SK-N-MC (cell line): ENCODE data around the gene MCRIP2.

Experiments
- DNase-seq: peaks from one replicate; pipeline ENCODE4 v3.0.0-alpha.2; 2011; ENCODE audit warnings: low read depth, low spot score
- H3K27ac ChIP-seq: fragments of 200-600 bp; sonication (generic); 2 replicates; pipeline ENCODE4 v1.5.1; 2016; ENCODE audit warnings: mixed run types
- H3K36me3 ChIP-seq: fragments of 200-600 bp; sonication (generic); 2 replicates; pipeline ENCODE4 v1.6.1; 2017; ENCODE audit warnings: antibody characterized with exemption, low read length, mixed read lengths; ENCODE audit not compliant: insufficient read depth
- H3K4me3 ChIP-seq: fragments of 200-600 bp; sonication (generic); 2 replicates; pipeline ENCODE4 v1.5.1; 2016
- H3K9ac ChIP-seq: fragments of 200-600 bp; sonication (generic); 2 replicates; pipeline ENCODE4 v1.8.0; 2017; ENCODE audit warnings: mixed run types, mixed read lengths; ENCODE audit not compliant: insufficient read length
- H3K9me3 ChIP-seq: fragments of 200-600 bp; sonication (generic); 2 replicates; pipeline ENCODE4 v1.6.1; 2017; ENCODE audit warnings: low read depth, mild to moderate bottlenecking, antibody characterized with exemption, low read length, moderate library complexity, mixed read lengths
- EZH2 ChIP-seq: fragments of 200-600 bp; sonication (generic); IDR thresholded peaks from one replicate; pipeline ENCODE4 v1.6.1; 2017; ENCODE audit warnings: antibody characterized with exemption
- FOXP2 ChIP-seq: optimal IDR thresholded peaks from 2 replicates; pipeline ENCODE3; 2011; ENCODE audit warnings: mild to moderate bottlenecking, moderate library complexity; ENCODE audit not compliant: insufficient read depth; ENCODE audit errors: extremely low read length, control extremely low read depth
- POLR2AphosphoS5 ChIP-seq: IDR thresholded peaks from 2 replicates; pipeline ENCODE4 v1.6.1; 2012; ENCODE audit warnings: mild to moderate bottlenecking, low read depth, low read length, borderline replicate concordance

The MCRIP2 gene

GRCh38 chr16:648071-648780 is 6.6 kb downstream of the MCRIP2 start:
- H3K9ac ChIP-seq, result peak overlapping the region; percentile 96
- TF ChIP-seq EZH2 (no peak), FOXP2 (no peak), POLR2AphosphoS5 (no peak; the same call in 1 of the 2 replicates)
- H3K27ac ChIP-seq, result peak overlapping the region; percentile 86
- peak overlapping the region; percentile 91 for H3K4me3 ChIP-seq
- DNase-seq, result no peak
- H3K9me3 ChIP-seq, result no peaks in the 10 kb centered on the region
- H3K36me3 ChIP-seq, result no peaks in the 10 kb centered on the region

GRCh38 chr16:648781-649589 is 7.4 kb downstream of the MCRIP2 start, which contains the start of gene WDR90:
WDR90 (plus strand) TSS chr16:649365; CDS start chr16:649417, 52 bp downstream.
- TF ChIP-seq EZH2 (no peak), FOXP2 (no peak), POLR2AphosphoS5 (peak; percentile 78; the same call in 1 of the 2 replicates)
- Histone ChIP-seq H3K9me3 (no peaks in the 10 kb centered on the region), H3K9ac (peak within 1 kb of the TSS; percentile 96), H3K27ac (peak within 1 kb of the TSS; percentile 86), H3K36me3 (no peaks in the 10 kb centered on the region), H3K4me3 (peak within 1 kb of the TSS; percentile 91)
- DNase-seq, result peak; percentile 28

GRCh38 chr16:649631-650030 is 8.0 kb downstream of the MCRIP2 start:
- H3K27ac ChIP-seq, result no peak overlapping the region
- H3K9ac ChIP-seq, result peak overlapping the region; percentile 96
- H3K4me3 ChIP-seq, result peak overlapping the region; percentile 91
- H3K9me3 ChIP-seq, result no peaks in the 10 kb centered on the region
- no peak for DNase-seq
- no peaks in the 10 kb centered on the region for H3K36me3 ChIP-seq
- TF ChIP-seq EZH2 (no peak), POLR2AphosphoS5 (no peak), FOXP2 (no peak)

GRCh38 chr16:651844-652243 is 10.2 kb downstream of the MCRIP2 start:
- Histone ChIP-seq H3K27ac (no peak overlapping the region), H3K9ac (no peak overlapping the region), H3K36me3 (no peaks in the 10 kb centered on the region; the same call in 1 of the 2 replicates), H3K9me3 (no peaks in the 10 kb centered on the region), H3K4me3 (no peak overlapping the region)
- no peak for TF ChIP-seq EZH2
- TF ChIP-seq POLR2AphosphoS5, result no peak
- TF ChIP-seq FOXP2, result no peak
- DNase-seq, result no peak

GRCh38 chr16:652454-653305 is 11.1 kb downstream of the MCRIP2 start:
- H3K27ac ChIP-seq, result no peak overlapping the region
- DNase-seq, result no peak
- TF ChIP-seq POLR2AphosphoS5, result no peak
- TF ChIP-seq EZH2, result no peak
- no peak for TF ChIP-seq FOXP2
- H3K9ac ChIP-seq, result no peak overlapping the region
- H3K36me3 ChIP-seq, result no peaks in the 10 kb centered on the region; the same call in 1 of the 2 replicates
- no peaks in the 10 kb centered on the region for H3K9me3 ChIP-seq
- no peak overlapping the region for H3K4me3 ChIP-seq

GRCh38 chr16:654034-654433 is 12.4 kb downstream of the MCRIP2 start:
- TF ChIP-seq POLR2AphosphoS5 (no peak), EZH2 (no peak), FOXP2 (no peak)
- no peak overlapping the region for H3K27ac ChIP-seq
- DNase-seq, result no peak
- H3K9ac ChIP-seq, result no peak overlapping the region
- H3K9me3 ChIP-seq, result no peaks in the 10 kb centered on the region
- H3K4me3 ChIP-seq, result no peak overlapping the region
- H3K36me3 ChIP-seq, result no peaks in the 10 kb centered on the region; the same call in 1 of the 2 replicates

GRCh38 chr16:657487-657886 is 15.9 kb downstream of the MCRIP2 start:
- H3K27ac ChIP-seq, result no peak overlapping the region
- H3K9me3 ChIP-seq, result no peaks in the 10 kb centered on the region
- TF ChIP-seq POLR2AphosphoS5, result no peak
- TF ChIP-seq EZH2, result no peak
- no peak for TF ChIP-seq FOXP2
- H3K36me3 ChIP-seq, result no peaks in the 10 kb centered on the region; the same call in 1 of the 2 replicates
- no peak overlapping the region for H3K4me3 ChIP-seq
- no peak for DNase-seq
- no peak overlapping the region for H3K9ac ChIP-seq
